Measurements from ENCODE around the gene EML6. TPM values are rescaled to one million over a fixed set of nuclear protein-coding genes. Genes with fewer than 3 reads are reported as not detected.

The EML6 gene
- total RNA-seq, 2 experiments from 2014 or later: 0.96 to 1.2 TPM

DNA sequence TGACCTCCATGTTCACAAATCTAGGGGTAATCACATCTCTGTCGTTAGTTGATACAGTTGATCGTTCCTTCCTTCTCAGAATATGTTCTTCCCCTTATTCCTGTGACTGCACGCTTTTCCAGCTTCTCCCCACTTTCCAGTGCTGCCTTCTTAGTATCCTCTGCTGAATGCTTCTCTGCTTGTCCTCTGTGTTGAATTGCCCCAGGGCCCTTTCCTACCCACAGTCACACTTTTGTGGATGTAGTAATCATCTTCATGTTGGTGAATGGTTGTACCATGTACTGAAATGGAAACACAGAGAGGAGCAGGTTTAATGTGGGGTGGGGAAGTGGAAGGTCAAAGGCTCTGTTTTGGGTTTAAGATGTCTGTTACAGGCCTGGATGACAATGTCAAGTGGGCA, 47.2 kb downstream of the EML6 start:
- peaks cover 9% of the 10 kb centered on the region for H3K4me1 Mint-ChIP-seq
- no peak overlapping the region for H3K4me3 Mint-ChIP-seq
- POLR2A ChIA-PET: no interaction called here
- no peak for DNase-seq
- CTCF ChIA-PET: no interaction called here
- H3K9me3 Mint-ChIP-seq: peaks cover 5% of the 10 kb centered on the region
- no peak overlapping the region for H3K27ac Mint-ChIP-seq
- no peaks in the 10 kb centered on the region for H3K27me3 Mint-ChIP-seq
- no peaks in the 10 kb centered on the region for H3K36me3 Mint-ChIP-seq (ENCODE audit: low read depth)

DNA sequence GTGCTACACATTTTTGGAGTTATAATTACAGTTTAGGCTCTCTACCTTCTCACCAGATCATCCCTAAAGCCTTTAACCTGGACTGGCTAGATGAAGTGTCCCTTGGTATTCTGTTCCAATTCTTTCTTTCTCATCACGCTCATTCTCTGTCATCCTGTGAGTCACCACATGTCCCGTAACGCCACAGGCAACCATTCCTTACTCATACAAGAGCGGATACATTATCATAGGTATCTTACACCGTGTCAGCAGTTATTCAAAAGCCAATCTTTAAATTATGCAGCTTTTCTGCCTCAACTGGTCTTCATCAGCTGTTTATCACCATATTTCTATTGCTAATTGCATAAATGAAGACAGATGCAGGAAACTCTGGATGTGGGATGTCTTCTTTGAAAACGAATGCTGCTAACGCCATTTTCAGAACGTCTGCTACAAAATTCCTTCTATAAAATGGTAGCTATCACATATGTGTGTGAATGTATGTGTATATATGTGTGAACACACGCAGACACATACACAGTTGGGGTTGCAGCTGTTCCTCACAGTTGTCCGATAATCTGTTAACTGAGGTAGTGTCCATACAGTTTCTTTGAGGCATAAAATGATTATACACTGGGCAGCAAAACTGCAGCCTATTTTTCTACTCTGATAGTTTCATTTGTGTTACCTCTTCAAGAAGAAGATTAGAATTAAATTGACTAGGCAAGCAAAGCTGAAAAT, 47.9 kb downstream of the EML6 start:
- H3K4me3 Mint-ChIP-seq: no peak overlapping the region
- ChIA-PET CTCF (no interaction called here), POLR2A (no interaction called here)
- no peaks in the 10 kb centered on the region for H3K36me3 Mint-ChIP-seq (ENCODE audit: low read depth)
- H3K4me1 Mint-ChIP-seq: peaks cover 9% of the 10 kb centered on the region
- no peak overlapping the region for H3K27ac Mint-ChIP-seq
- no peaks in the 10 kb centered on the region for H3K27me3 Mint-ChIP-seq
- DNase-seq: no peak
- H3K9me3 Mint-ChIP-seq: peaks cover 10% of the 10 kb centered on the region

DNA sequence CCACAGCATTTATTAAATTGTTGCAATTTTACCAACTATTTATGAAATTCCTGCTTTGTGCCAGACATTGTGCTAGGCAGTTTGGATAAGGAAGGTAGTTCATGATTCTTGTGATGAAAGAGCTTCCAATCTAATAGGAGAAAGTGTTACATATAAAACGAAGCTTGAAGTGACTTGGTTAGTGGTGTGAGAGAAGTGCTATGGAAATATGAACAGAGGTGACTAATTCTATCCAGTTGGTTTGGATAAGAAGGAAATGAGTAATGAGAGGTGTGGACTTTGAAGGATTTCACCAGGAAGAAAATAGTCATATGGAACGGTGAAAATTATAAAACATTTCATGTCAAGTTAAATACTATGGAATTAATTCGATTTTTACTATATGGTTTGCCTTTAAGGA, 48.6 kb downstream of the EML6 start:
- peaks cover 11% of the 10 kb centered on the region for H3K9me3 Mint-ChIP-seq
- no peak for DNase-seq
- ChIA-PET CTCF (interaction anchor here (1.1 kb wide), 1 partner anchor 22 kb away, joined by 3 read pairs; no protein-coding TSS in a partner anchor), POLR2A (no interaction called here)
- H3K36me3 Mint-ChIP-seq (ENCODE audit: low read depth): no peaks in the 10 kb centered on the region
- no peaks in the 10 kb centered on the region for H3K27me3 Mint-ChIP-seq
- no peak overlapping the region for H3K4me3 Mint-ChIP-seq
- H3K27ac Mint-ChIP-seq: no peak overlapping the region
- H3K4me1 Mint-ChIP-seq: peaks cover 9% of the 10 kb centered on the region

DNA sequence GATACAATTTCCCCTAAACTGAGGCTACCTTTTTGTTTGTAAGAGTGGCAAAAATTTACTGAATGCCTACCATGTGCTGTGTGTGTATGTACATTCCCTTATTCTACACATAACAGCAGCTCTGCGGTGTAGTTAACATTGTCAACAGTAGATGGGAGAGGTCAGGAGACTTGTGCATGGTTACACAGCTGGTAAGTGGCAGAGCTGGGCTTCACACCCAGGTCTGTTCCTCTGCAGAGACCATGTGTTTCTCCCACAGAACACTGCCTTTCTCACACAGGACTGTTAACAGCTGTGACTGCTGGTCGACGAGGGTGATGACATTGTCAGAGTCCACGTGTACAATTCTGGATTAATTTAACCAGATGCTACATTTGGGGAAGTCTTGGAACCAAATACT, 49.1 kb downstream of the EML6 start:
- Mint-ChIP-seq H3K4me1 (peaks cover 7% of the 10 kb centered on the region), H3K9me3 (peaks cover 13% of the 10 kb centered on the region), H3K27ac (no peak overlapping the region), H3K36me3 (ENCODE audit: low read depth) (no peaks in the 10 kb centered on the region), H3K27me3 (no peaks in the 10 kb centered on the region), H3K4me3 (no peak overlapping the region)
- CTCF ChIA-PET: interaction anchor here (1.1 kb wide), 1 partner anchor 21 kb away, joined by 3 read pairs; no protein-coding TSS in a partner anchor
- DNase-seq: no peak
- POLR2A ChIA-PET: no interaction called here

DNA sequence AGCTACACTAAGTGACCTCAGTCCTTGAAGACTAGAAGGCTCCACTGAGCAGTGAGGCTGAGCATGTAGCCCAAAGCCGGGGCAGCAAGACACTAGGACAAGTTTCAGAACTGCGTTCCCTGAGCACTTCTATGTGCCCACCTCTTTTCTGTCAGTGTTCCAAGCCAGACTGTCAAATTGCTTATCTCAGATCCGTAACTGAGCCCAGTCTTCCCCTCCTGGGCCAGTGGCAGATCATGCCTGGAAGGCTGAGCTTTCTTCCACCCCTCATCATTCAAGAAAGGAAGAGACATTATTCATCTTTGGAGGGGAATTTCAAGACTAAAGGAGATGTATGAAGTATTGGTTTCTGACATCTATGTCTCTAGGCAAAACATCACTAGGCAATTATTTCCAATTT, 49.8 kb downstream of the EML6 start:
- Mint-ChIP-seq H3K4me3 (no peak overlapping the region), H3K9me3 (peaks cover 13% of the 10 kb centered on the region), H3K27ac (no peak overlapping the region), H3K27me3 (no peaks in the 10 kb centered on the region), H3K4me1 (peaks cover under 1% of the 10 kb centered on the region), H3K36me3 (ENCODE audit: low read depth) (no peaks in the 10 kb centered on the region)
- ChIA-PET CTCF (interaction anchor here (1.1 kb wide), 1 partner anchor 21 kb away, joined by 3 read pairs; no protein-coding TSS in a partner anchor), POLR2A (no interaction called here)
- no peak for DNase-seq

DNA sequence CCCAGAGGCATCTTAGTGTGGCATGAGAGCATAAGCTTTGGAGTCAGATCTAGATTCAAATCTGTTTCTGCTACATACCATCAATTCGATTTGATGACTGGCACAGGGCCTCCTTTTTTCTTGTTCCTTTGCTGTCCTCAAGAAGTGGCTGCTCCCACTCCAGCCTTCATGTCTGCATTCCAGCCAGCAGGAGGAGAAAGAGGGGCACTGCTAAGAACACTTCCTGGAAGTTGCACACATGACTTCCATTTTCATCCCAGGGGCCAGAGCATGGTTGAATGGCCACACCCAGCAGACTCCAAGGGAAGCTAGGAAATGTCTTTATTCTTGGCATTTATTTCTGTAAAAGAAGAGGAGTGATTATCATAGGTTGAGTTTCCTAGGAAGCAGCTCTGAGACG, 50.4 kb downstream of the EML6 start:
- H3K27me3 Mint-ChIP-seq: no peaks in the 10 kb centered on the region
- H3K36me3 Mint-ChIP-seq (ENCODE audit: low read depth): no peaks in the 10 kb centered on the region
- H3K9me3 Mint-ChIP-seq: peaks cover 13% of the 10 kb centered on the region
- H3K4me1 Mint-ChIP-seq: no peaks in the 10 kb centered on the region
- ChIA-PET POLR2A (no interaction called here), CTCF (no interaction called here)
- no peak for DNase-seq
- no peak overlapping the region for H3K4me3 Mint-ChIP-seq
- H3K27ac Mint-ChIP-seq: no peak overlapping the region

DNA sequence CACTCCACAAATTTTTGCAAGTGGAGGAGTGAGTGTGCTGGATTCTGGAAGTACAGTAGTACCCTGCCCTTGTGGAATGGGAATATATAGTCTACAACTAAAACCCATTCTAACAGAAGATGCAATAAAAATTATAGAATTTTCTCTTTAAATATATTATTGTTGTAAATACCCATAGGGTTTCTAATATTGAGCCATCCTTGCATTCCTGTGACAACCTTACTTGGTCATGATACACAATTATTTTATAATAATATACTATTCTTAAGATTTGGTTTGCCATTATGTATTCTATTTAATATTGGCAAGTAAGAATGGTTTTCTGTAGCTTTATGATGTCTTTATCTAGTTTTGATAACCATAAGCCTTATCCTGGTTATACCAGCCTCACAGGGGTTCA, 52.2 kb downstream of the EML6 start:
- ChIA-PET POLR2A (no interaction called here), CTCF (no interaction called here)
- H3K9me3 Mint-ChIP-seq: peaks cover 13% of the 10 kb centered on the region
- H3K27me3 Mint-ChIP-seq: no peaks in the 10 kb centered on the region
- H3K4me3 Mint-ChIP-seq: no peak overlapping the region
- no peaks in the 10 kb centered on the region for H3K36me3 Mint-ChIP-seq (ENCODE audit: low read depth)
- H3K27ac Mint-ChIP-seq: no peak overlapping the region
- no peak for DNase-seq
- no peaks in the 10 kb centered on the region for H3K4me1 Mint-ChIP-seq

DNA sequence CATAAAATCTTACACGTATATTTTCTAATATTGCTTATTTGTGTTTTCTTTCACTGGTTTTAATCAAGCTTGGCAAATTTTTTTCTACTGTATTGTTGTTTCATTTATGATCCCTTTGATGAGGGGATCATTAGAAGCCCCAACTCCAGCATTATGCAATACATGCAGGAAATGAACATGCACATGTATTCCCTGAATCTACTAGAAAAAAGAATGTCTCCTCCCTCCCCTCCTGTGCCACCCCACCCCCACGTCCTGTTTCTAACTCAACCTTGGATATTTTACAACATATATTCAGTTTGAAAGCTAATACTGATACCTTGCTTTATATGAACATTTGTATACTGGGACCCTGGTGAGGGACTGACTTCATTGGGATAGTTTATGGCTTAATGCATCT, 53.0 kb downstream of the EML6 start:
- Mint-ChIP-seq H3K4me1 (no peaks in the 10 kb centered on the region), H3K27ac (no peak overlapping the region), H3K9me3 (peaks cover 13% of the 10 kb centered on the region), H3K4me3 (no peak overlapping the region), H3K36me3 (ENCODE audit: low read depth) (no peaks in the 10 kb centered on the region), H3K27me3 (no peaks in the 10 kb centered on the region)
- CTCF ChIA-PET: no interaction called here
- no peak for DNase-seq
- POLR2A ChIA-PET: interaction anchor here (0.6 kb wide), 1 partner anchor 1335 kb away, joined by 6 read pairs; no protein-coding TSS in a partner anchor

DNA sequence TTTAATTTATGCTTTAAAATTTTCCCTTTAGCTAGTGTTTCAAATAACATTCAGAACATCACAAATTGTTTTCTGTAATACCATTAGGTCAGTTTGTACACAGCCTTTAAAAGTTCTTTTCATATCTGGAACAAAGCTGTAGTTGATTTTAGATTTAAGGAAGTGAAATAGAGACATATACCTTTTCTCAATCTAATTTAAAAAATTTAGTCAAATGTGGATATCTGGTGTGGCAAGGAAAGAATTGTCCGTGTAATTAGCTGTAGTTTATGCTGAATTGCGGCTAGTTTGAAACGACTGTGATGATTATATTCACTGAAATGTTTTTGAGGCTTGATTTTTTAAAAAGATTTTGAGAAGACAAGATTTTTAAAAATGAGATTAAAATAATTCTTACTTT, 59.9 kb downstream of the EML6 start:
- no peaks in the 10 kb centered on the region for H3K9me3 Mint-ChIP-seq
- H3K36me3 Mint-ChIP-seq (ENCODE audit: low read depth): no peaks in the 10 kb centered on the region
- no peak overlapping the region for H3K4me3 Mint-ChIP-seq
- DNase-seq: no peak
- H3K4me1 Mint-ChIP-seq: no peaks in the 10 kb centered on the region
- H3K27me3 Mint-ChIP-seq: no peaks in the 10 kb centered on the region
- ChIA-PET POLR2A (no interaction called here), CTCF (no interaction called here)
- no peak overlapping the region for H3K27ac Mint-ChIP-seq

DNA sequence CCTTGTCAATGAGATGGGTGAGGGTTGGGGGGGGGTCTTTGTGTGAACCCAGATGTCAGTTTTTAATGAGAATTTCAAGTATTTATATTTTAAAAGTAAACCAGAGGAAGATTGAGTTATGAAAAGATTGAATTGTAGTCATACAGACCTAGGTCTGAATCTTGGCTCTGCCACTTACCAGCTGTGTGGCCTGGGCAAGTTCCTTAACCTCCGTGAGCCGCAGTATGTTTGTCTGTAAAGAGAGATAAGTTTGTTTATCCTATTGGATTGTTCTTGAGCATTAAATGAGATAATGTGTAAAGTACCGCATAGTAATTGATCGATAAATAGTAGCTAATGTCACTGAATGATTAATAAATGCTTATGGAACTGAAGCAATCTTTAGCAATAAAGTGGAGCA, 63.8 kb downstream of the EML6 start:
- Mint-ChIP-seq H3K27ac (no peak overlapping the region), H3K36me3 (ENCODE audit: low read depth) (no peaks in the 10 kb centered on the region), H3K4me3 (no peak overlapping the region), H3K27me3 (no peaks in the 10 kb centered on the region), H3K4me1 (no peaks in the 10 kb centered on the region), H3K9me3 (no peaks in the 10 kb centered on the region)
- ChIA-PET CTCF (no interaction called here), POLR2A (no interaction called here)
- no peak for DNase-seq

DNA sequence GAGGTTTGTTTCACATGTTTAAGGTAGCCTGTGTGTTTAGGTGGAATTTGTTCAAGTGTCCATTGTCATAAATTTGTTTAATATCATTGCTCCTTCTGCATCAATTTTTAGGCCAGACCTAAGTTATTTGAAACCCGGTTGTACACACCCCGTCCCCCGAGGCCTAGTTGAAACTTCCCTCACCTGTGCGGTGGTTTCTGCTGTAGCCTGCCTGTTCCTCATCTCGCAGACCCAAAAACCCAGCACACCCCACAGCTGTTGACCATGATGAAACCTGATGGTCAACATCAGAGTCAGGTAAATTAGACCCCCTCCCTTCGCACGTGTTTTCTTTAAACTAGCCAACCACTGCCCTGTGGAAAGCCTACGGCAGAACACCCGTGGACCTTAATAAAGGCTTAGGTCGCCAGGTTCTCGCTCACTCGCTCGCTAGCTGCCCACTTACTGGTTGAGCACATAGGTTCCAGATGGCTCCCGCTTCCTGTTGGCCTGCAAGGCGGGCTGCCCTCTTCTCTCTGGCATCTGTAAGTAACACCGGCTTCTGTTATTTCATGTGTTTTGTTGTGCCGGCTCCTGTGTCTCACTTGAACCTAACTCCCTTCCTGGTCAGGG, 64.4 kb downstream of the EML6 start:
- no peaks in the 10 kb centered on the region for H3K36me3 Mint-ChIP-seq (ENCODE audit: low read depth)
- H3K27me3 Mint-ChIP-seq: no peaks in the 10 kb centered on the region
- no peak overlapping the region for H3K4me3 Mint-ChIP-seq
- no peak overlapping the region for H3K27ac Mint-ChIP-seq
- no peaks in the 10 kb centered on the region for H3K4me1 Mint-ChIP-seq
- no peak for DNase-seq
- ChIA-PET CTCF (interaction anchor here (0.6 kb wide), 1 partner anchor 174 kb away, joined by 4 read pairs; no protein-coding TSS in a partner anchor), POLR2A (no interaction called here)
- no peaks in the 10 kb centered on the region for H3K9me3 Mint-ChIP-seq

DNA sequence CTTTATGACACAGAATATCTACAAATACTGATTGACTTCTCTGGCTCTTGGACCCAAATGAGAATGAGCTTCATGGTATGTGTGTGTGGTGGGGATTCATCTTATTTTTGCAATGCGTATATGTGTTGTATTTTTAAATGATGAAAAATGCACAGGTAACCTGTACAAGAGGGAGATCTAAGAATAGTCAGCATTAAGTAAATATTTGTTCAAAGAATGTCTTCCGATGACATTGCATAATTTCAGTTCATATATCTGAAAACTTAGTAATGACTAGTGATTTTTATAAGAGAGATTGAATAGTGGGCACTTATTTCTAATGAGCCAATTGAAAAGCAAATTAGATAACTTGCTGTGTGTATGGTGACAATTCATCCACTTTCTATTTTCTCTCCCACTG, 66.4 kb downstream of the EML6 start:
- Mint-ChIP-seq H3K9me3 (no peaks in the 10 kb centered on the region), H3K27me3 (peaks cover 4% of the 10 kb centered on the region), H3K4me1 (no peaks in the 10 kb centered on the region), H3K4me3 (no peak overlapping the region), H3K27ac (no peak overlapping the region), H3K36me3 (ENCODE audit: low read depth) (no peaks in the 10 kb centered on the region)
- ChIA-PET CTCF (no interaction called here), POLR2A (no interaction called here)
- DNase-seq: no peak

DNA sequence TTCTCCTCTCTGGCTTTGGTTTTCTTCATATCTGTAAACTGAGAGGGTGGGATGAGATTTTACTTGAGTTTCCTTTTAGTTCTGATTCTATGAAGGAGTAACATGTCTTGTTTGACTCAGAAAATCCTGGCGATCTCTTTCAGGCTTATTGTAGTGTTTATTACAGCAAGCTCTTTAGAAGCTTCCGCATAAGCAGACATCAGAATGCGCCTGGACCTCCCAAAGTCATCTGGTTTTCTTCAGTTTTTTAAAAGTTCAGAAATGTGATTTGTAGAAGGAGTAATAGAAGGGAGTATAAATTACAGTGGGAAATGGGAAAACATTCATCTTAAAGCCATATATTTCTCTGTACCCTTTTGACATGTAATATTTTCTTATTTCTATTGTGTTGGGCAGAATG, 68.4 kb downstream of the EML6 start:
- POLR2A ChIA-PET: no interaction called here
- CTCF ChIA-PET: no interaction called here
- no peaks in the 10 kb centered on the region for H3K4me1 Mint-ChIP-seq
- H3K27ac Mint-ChIP-seq: no peak overlapping the region
- no peaks in the 10 kb centered on the region for H3K36me3 Mint-ChIP-seq (ENCODE audit: low read depth)
- no peak for DNase-seq
- H3K27me3 Mint-ChIP-seq: peaks cover 4% of the 10 kb centered on the region
- H3K9me3 Mint-ChIP-seq: no peaks in the 10 kb centered on the region
- no peak overlapping the region for H3K4me3 Mint-ChIP-seq

DNA sequence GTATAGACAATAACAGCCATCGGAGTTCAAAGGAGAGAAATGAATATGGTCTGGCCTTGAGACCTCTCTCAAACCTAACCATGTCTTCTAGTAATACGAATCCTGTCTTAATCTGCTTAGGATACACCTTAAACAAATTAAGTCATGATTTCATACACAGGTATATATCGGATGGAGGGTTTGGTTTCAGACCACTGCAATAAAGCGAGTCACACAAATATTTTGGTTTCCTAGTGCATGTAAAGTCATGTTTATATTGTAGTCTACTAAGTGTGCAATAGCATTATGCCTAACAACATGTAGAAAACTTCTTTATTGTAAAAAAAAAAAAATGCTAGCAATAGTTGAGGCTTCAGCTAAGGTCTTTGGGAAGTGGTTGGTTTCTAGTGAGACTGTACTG, 73.8 kb downstream of the EML6 start:
- no peak for DNase-seq
- ChIA-PET CTCF (interaction anchor here (0.6 to 0.7 kb wide), 2 partner anchors 354 to 776 kb away, joined by 3 to 4 read pairs; no protein-coding TSS in a partner anchor), POLR2A (no interaction called here)
- H3K27ac Mint-ChIP-seq: no peak overlapping the region
- H3K9me3 Mint-ChIP-seq: no peaks in the 10 kb centered on the region
- H3K4me1 Mint-ChIP-seq: no peaks in the 10 kb centered on the region
- H3K36me3 Mint-ChIP-seq (ENCODE audit: low read depth): no peaks in the 10 kb centered on the region
- no peak overlapping the region for H3K4me3 Mint-ChIP-seq
- H3K27me3 Mint-ChIP-seq: peaks cover 6% of the 10 kb centered on the region

All from activated CD4-positive, alpha-beta T cell treated with anti-CD3 and anti-CD28 coated beads, Interleukin-2, amount 10 ng/mL, durations not matched to agents 7 days and 5 days (primary cell).